Stimulated activated naive B cell treated with anti-CD40 and anti-IgM and Interleukin-4, amounts not matched to agents 10 μg/mL and 1 μg/mL and 100 μg/mL, for 72 hours (primary cell): ENCODE data around the gene TXNDC11.

ENCODE experiments used
- ATAC-seq, 2 donors: fragments of 150-1000 bp; cut with Tn5 transposase; replicated peaks; 2 replicates each; pipeline ENCODE4 v1.10.0; 2021; ENCODE audit warnings: moderate library complexity in 1 of 2
- DNase-seq: peaks from one replicate; pipeline ENCODE4 v3.0.0; 2021
- H3K27ac Mint-ChIP-seq: one replicate; pipeline ENCODE4 v1.8.0; 2022; ENCODE audit warnings: mild to moderate bottlenecking, mixed read lengths
- H3K27me3 Mint-ChIP-seq, 2 donors: one replicate each; pipeline ENCODE4 v1.8.0; 2022; ENCODE audit warnings: mixed read lengths in 2 of 2
- H3K36me3 Mint-ChIP-seq, 2 donors: one replicate each; pipeline ENCODE4 v1.8.0; 2022; ENCODE audit warnings: mixed read lengths in 2 of 2, mild to moderate bottlenecking in 1 of 2
- H3K4me1 Mint-ChIP-seq, 2 donors: one replicate each; pipeline ENCODE4 v1.8.0; 2022; ENCODE audit warnings: mixed read lengths in 2 of 2, mild to moderate bottlenecking in 1 of 2
- H3K4me3 Mint-ChIP-seq, 2 donors: one replicate each; pipeline ENCODE4 v1.8.0; 2022; ENCODE audit warnings: mild to moderate bottlenecking in 2 of 2, mixed read lengths in 2 of 2, moderate library complexity in 1 of 2
- H3K9me3 Mint-ChIP-seq, 2 donors: one replicate each; pipeline ENCODE4 v1.8.0; 2022; ENCODE audit warnings: mixed read lengths in 2 of 2, mild to moderate bottlenecking in 1 of 2

The TXNDC11 gene

DNA sequence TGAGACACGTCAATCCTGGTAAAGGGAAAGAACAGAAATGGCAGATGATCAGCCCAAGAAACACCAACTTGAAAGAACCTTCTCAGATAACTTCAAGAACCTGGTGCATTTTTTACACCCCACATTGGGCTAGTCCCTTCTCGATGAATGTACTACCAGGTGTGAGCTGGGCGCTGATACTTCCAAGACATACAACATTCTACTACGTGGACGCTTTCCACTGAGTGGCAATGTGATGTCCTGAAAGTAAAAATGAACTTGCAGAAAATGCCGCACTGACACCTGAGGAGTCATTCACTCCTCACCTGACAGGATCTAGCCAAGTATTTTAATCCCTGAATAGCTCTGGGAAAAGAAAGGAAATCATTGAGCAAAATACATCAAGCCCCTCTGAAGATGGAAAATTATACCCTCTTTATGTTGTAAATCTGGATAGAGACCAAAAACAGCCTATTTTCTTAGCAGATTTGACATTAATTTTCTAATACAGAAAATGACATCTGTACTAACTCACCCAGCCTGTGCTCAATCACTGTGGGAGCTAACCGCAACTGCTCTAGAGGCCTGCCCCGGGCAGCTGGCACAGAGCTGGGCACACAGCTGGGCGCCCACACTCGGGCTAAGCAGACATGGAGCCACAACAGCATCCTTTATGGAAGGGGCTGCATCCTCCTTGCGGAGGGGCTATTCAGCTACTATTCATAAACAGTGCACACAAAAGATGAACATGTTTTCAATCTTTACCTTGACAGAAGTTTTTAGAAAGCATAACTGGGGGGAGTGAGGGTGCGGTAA is 58.2 kb downstream of the TXNDC11 start:
- H3K4me1 Mint-ChIP-seq, result peaks cover 59 to 82% of the 10 kb centered on the region in 2 donors
- peak overlapping the region; percentile 97 for H3K27ac Mint-ChIP-seq
- H3K27me3 Mint-ChIP-seq, result no peaks in the 10 kb centered on the region
- DNase-seq, result no peak
- peaks cover 54 to 76% of the 10 kb centered on the region in 2 donors for H3K36me3 Mint-ChIP-seq
- no peak for ATAC-seq
- H3K9me3 Mint-ChIP-seq, result peaks cover 0 to 1% of the 10 kb centered on the region in 2 donors
- H3K4me3 Mint-ChIP-seq, result peak overlapping the region in 1 of 2 donors; percentile 8

DNA sequence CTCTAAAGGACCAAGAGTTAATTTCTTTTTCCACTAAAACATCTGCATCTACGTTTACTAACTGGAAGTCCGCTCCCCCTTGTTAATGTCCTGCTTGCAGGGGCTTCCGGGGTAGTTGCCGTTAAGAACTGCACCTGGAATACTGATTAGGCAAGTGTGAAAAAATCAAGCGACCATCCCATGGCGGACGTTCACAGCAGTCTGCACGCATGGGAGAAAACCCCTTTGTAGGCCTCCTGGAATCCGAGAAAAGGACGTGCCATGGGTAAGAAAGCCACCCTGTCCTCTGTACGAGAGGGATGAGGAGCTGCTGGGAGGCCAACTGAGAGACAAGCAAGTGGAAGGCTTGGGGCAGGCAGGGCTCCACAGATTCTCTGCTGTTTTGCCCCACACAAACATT is 59.5 kb downstream of the TXNDC11 start:
- H3K9me3 Mint-ChIP-seq, result peaks cover 0 to 1% of the 10 kb centered on the region in 2 donors
- no peak for DNase-seq
- no peaks in the 10 kb centered on the region for H3K27me3 Mint-ChIP-seq
- peak overlapping the region; percentile 46 to 51 for H3K4me3 Mint-ChIP-seq
- H3K36me3 Mint-ChIP-seq, result peaks cover 61 to 79% of the 10 kb centered on the region in 2 donors
- no peak for ATAC-seq
- peak overlapping the region; percentile 97 for H3K27ac Mint-ChIP-seq
- H3K4me1 Mint-ChIP-seq, result peaks cover 65 to 81% of the 10 kb centered on the region in 2 donors

DNA sequence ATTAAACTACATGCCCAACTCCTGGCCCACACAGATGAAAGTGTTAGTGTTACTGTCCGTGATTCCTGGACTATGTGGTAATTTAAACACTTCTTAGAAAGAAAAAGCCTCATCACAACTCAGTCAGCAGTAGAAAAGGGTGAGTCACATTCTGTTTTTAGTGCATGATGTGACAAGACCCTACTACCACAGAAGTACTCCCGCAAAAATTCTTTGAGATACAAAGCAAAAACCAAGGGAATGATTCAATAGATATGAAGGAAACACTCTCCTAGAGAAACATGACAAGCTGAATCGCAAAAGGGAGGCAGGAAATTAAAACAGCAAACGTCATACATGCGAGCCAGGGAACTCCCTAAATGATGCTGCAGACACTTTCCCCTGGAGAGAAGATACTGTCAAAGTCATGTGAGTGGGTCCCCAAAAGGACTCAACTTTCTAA is 60.0 kb downstream of the TXNDC11 start:
- peaks cover 0 to under 1% of the 10 kb centered on the region in 2 donors for H3K9me3 Mint-ChIP-seq
- H3K4me1 Mint-ChIP-seq, result peaks cover 69 to 81% of the 10 kb centered on the region in 2 donors
- H3K27ac Mint-ChIP-seq, result peak overlapping the region; percentile 97
- no peak for DNase-seq
- H3K36me3 Mint-ChIP-seq, result peaks cover 60 to 79% of the 10 kb centered on the region in 2 donors
- ATAC-seq, result peak; percentile 54 to 61
- peak overlapping the region; percentile 51 to 71 for H3K4me3 Mint-ChIP-seq
- no peaks in the 10 kb centered on the region for H3K27me3 Mint-ChIP-seq

DNA sequence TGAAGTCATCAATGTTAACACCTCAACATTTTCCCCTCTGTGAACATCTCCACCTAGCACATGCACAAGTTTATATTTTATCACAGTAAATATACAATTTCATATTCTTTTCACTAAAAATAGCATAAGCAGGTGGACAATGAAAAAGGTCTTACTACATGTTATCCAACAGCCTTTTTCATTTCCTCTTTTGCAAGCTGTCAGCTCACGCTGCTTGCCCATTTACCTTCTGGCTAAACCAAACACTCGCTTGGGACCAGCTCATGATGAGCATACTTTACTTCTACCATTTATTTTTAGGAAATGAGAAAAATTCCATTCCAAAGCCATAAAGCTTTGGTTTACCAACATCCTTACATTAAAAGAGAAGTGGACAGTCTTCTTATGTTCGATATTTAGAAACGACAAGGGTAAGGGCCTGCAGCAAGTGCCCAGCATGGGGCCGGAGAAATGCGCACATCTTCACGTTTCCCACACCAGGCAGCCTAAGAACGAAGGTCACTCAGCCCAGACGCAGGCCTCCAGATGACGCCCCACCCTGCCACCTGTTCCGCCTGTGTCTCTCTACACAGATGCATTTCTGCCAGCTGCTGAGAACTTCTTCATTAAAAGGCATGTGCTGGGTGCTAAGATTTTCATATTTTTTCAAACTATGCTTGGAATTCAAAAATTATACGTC is 60.5 kb downstream of the TXNDC11 start:
- ATAC-seq (peak; percentile 73 to 82), DNase-seq (no peak)
- H3K36me3 Mint-ChIP-seq, result peaks cover 60 to 79% of the 10 kb centered on the region in 2 donors
- H3K9me3 Mint-ChIP-seq, result no peaks in the 10 kb centered on the region
- H3K4me3 Mint-ChIP-seq, result peak overlapping the region; percentile 51 to 71
- no peaks in the 10 kb centered on the region for H3K27me3 Mint-ChIP-seq
- peaks cover 71 to 82% of the 10 kb centered on the region in 2 donors for H3K4me1 Mint-ChIP-seq
- peak overlapping the region; percentile 97 for H3K27ac Mint-ChIP-seq

DNA sequence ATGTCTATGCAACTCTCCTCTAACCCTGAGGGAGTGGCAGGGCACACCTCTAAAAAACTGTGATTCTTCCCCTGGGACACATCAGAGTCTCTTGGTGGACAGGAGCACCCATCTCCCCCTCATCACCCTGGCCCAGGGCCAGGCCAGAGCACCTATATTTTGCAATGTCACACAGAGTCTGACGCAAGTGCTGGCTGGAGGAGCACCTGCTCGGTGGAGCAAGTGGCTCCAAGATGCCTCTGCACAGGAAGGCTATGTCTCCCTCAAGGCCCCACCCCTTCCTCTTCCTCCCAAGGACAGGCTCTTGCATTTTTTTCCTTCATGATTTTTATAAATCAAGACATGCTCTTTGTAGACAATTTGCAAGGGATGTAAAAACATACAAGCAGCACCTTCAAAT is 61.1 kb downstream of the TXNDC11 start:
- peaks cover 74 to 84% of the 10 kb centered on the region in 2 donors for H3K4me1 Mint-ChIP-seq
- peak overlapping the region; percentile 97 for H3K27ac Mint-ChIP-seq
- DNase-seq (no peak), ATAC-seq (peak; percentile 48 to 49)
- H3K36me3 Mint-ChIP-seq, result peaks cover 61 to 79% of the 10 kb centered on the region in 2 donors
- no peaks in the 10 kb centered on the region for H3K9me3 Mint-ChIP-seq
- no peaks in the 10 kb centered on the region for H3K27me3 Mint-ChIP-seq
- peak overlapping the region; percentile 51 to 57 for H3K4me3 Mint-ChIP-seq

DNA sequence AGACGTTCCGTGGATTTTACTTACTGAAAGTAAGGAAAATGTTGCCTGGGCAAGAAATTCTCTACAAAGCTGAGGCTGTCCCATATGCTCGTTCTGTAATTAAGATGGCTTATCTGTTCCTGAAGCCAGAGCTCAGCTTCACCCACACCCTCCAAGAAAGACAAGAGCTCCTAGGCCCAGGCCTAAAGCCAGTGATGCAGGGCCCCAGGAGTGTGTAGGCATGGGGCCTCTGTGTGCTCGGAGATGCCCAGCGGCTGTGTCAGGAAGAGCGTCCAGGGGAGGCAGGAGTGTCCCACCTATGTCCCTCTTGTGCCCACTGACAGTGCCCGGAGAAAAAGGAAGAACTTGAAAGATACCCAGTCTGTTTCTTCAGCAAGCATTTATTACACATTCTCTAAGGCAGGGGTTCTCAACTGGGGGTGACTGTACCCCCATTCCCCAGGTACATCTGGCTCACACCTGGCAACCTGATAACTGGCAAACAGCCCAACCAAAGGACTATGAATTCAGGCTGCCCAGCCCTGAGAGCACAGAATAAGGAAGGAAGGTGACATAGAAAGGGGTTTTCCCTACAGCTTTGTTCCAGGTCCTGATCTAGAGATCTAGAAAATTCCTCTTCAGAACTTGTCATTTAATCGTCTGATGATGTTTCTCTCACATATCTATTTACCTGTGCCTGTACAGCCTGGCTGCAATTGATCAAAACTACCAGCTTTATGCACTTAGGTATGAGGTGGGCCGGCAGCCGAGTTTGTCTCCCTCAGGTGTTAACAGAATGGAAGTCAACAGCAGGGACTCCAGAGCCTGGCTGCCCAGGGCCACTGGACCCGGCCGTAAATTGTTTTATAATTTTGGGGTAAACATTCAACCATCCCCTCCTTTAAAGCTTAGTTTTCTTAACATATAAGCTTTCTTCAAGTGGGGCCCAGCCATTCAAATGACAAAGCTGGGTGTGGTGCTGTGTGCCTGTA is 62.4 kb downstream of the TXNDC11 start:
- no peak for ATAC-seq
- Mint-ChIP-seq H3K4me1 (peaks cover 83 to 94% of the 10 kb centered on the region in 2 donors), H3K27ac (peak overlapping the region; percentile 81), H3K36me3 (peaks cover 57 to 83% of the 10 kb centered on the region in 2 donors), H3K27me3 (no peaks in the 10 kb centered on the region), H3K4me3 (peak overlapping the region; percentile 32 to 50), H3K9me3 (no peaks in the 10 kb centered on the region)
- no peak for DNase-seq

DNA sequence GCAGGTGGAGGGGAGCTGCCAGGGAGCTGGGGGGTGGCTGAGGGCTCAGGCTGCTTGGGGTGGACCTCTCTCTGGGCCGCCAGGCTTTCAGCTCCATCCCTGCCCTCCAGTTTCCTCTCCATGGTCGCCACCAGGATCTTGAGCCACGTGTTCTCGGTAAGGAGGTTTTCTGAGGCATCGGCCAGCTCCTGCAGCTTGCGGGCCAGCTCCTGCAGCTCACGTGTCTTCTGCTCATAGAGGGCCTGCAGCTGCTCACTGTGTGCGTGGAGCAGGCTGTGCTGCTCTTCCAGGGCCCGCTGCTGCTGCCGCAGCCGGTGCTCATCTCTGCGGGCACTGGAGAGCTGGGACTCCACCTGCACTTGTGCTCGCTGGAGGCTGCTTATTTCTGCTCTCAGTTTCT is 63.4 kb downstream of the TXNDC11 start:
- DNase-seq (no peak), ATAC-seq (no peak)
- Mint-ChIP-seq H3K36me3 (peaks cover 54 to 81% of the 10 kb centered on the region in 2 donors), H3K27ac (no peak overlapping the region), H3K4me1 (peaks cover 83 to 97% of the 10 kb centered on the region in 2 donors), H3K9me3 (no peaks in the 10 kb centered on the region), H3K27me3 (no peaks in the 10 kb centered on the region), H3K4me3 (peak overlapping the region; percentile 29 to 47)

DNA sequence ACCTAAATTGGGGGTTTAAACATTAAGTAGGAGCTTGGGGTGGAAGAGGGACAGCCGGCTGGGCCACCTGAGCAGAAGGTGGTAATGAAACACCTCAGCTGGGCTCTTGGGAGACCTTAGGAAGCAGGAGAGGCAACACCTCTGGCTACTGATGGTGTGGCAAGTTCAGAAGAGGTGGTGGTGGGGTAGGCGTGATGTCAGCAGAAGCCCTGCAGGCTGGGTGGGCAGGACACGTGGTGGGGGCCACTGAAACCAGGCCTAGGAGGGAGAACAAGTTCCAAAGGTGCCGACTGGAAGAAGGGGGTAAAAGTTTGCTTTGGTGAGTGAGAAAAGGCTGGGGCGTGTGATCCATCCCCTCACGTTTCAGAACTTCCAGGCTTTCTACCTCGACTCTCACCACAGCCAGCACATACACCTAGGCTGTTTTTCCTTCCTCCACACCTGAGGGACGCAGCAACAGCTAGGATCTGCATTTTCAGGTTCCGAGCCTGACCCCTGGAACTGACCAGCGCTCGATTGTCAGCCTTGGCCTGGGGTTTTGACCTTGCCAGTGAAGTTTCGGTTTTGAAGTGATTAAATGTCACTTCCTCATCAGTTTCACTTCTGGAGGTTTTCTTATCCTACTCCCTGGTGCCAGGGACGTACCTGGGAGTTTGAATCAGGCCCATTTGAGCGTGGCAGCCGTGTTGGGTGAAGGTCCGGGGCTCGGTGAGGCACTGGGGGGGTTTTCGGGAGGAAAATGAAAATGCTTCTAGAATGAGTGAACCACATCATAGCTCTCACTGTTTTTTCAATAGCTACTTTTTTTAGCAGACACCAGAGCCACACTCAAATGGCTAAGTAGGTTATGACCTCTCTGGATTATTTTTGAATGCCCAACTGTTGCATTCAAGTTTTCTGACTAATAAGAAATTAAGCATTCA is 64.4 kb downstream of the TXNDC11 start:
- ATAC-seq (peak in 1 of 2 donors; percentile 11), DNase-seq (no peak)
- peaks cover 81 to 97% of the 10 kb centered on the region in 2 donors for H3K4me1 Mint-ChIP-seq
- H3K9me3 Mint-ChIP-seq, result no peaks in the 10 kb centered on the region
- H3K27ac Mint-ChIP-seq, result peak overlapping the region; percentile 83
- peaks cover 49 to 73% of the 10 kb centered on the region in 2 donors for H3K36me3 Mint-ChIP-seq
- H3K27me3 Mint-ChIP-seq, result no peaks in the 10 kb centered on the region
- peak overlapping the region; percentile 62 to 65 for H3K4me3 Mint-ChIP-seq

DNA sequence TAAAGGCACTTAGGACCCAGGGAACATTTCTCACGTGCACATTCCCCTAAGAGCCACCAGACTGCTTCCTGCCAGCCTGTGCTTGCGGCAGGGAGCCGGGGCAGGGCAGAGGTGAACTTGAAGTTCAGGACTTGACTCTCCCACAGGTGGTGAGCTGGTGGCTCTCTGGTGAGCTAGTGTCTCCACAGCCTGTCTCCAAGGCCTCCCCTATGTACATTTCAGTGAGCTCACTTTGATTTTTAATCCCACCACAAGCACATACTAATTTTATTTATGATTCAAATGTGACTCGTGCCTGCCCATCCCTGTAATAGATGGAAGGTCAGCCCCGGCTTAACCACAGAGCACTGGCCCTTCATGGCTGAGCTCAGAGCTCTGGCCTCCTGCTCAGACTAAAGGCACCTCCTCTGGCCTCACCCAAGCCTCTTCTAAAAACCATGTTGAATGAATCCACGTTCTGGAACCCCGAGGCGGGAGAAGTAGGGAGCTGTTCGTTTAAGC is 65.2 kb downstream of the TXNDC11 start:
- peaks cover 80 to 97% of the 10 kb centered on the region in 2 donors for H3K4me1 Mint-ChIP-seq
- DNase-seq (no peak), ATAC-seq (no peak)
- peaks cover 43 to 66% of the 10 kb centered on the region in 2 donors for H3K36me3 Mint-ChIP-seq
- H3K27ac Mint-ChIP-seq, result peak overlapping the region; percentile 83
- no peaks in the 10 kb centered on the region for H3K9me3 Mint-ChIP-seq
- no peaks in the 10 kb centered on the region for H3K27me3 Mint-ChIP-seq
- peak overlapping the region; percentile 20 to 47 for H3K4me3 Mint-ChIP-seq

DNA sequence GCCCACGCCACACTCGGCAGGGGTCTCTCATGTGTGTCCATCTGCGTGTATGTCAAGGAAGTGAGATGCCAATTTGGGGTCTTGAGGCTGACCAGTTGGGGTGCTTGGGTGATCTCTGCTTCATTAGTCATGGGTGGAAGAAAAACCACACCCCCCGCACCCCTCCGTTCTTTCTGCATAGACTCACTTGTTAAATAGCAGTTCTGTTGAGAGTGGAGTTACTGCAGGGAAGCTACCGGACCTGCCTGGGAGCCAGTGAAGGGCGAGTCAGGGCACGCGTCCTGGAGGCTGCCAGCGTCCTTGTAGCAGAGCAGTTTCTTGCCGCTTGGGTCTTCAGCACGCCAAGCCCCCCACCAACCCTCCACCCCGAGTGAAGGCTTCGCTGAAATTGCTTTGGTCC is 65.9 kb downstream of the TXNDC11 start:
- Mint-ChIP-seq H3K27me3 (no peaks in the 10 kb centered on the region), H3K4me3 (no peak overlapping the region), H3K36me3 (peaks cover 43 to 65% of the 10 kb centered on the region in 2 donors), H3K9me3 (no peaks in the 10 kb centered on the region), H3K27ac (peak overlapping the region; percentile 89), H3K4me1 (peaks cover 82 to 97% of the 10 kb centered on the region in 2 donors)
- no peak for ATAC-seq
- DNase-seq, result no peak

DNA sequence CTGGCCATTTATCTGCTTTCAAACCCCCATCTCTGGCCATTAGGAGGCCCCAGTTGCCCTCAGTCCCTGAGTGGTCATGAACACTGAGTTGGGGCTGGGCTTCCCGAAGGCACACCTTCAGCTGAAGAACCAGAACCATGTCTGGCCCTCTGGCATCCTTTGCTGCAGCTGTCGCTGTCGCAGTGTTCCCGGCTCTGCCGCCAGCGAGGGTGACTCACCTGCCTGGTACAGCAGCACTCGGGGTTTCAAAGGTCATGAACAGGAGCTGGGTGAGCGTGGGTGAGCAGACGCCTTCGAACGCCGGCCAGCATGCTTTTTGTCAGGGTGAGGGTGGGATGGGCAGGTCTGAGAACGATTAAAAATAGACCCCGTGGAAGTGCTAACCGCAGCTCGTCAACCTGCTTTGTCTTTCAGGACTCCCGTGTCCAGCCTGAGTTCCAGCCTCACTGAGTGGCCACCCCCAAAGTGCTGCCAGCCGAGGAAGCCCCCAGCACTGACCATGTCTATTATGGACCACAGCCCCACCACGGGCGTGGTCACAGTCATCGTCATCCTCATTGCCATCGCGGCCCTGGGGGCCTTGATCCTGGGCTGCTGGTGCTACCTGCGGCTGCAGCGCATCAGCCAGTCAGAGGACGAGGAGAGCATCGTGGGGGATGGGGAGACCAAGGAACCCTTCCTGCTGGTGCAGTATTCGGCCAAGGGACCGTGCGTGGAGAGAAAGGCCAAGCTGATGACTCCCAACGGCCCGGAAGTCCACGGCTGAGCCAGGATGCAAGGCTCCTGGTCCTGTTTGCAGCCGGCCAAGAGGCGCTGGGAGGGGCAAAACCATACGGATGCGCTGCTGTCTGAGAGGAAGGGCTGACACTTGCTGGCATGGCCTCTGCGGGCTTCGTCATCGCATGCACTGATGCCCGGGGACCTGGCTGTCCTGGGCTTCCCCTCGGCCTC is 66.8 kb downstream of the TXNDC11 start:
- H3K4me1 Mint-ChIP-seq, result peaks cover 82 to 97% of the 10 kb centered on the region in 2 donors
- ATAC-seq, result no peak
- H3K4me3 Mint-ChIP-seq, result no peak overlapping the region
- H3K27me3 Mint-ChIP-seq, result no peaks in the 10 kb centered on the region
- DNase-seq, result no peak
- peak overlapping the region; percentile 59 for H3K27ac Mint-ChIP-seq
- no peaks in the 10 kb centered on the region for H3K9me3 Mint-ChIP-seq
- peaks cover 37 to 58% of the 10 kb centered on the region in 2 donors for H3K36me3 Mint-ChIP-seq
